Stimulated activated naive CD8-positive, alpha-beta T cell treated with anti-CD3 and anti-CD28 coated beads, Interleukin-15, Interleukin-2, amounts not matched to agents 100 ng/mL and 50 ng/mL, for 24 hours (primary cell): ENCODE measurements around the gene USP48.
A peak's percentile ranks its signal among the peaks of the same experiment; 100 is the strongest.

Experiments
- H3K27ac Mint-ChIP-seq: one replicate; pipeline ENCODE4 v1.8.0; 2021; ENCODE audit warnings: mild to moderate bottlenecking, mixed read lengths
- H3K27me3 Mint-ChIP-seq: one replicate; pipeline ENCODE4 v1.8.0; 2021; ENCODE audit warnings: mixed read lengths
- H3K36me3 Mint-ChIP-seq: one replicate; pipeline ENCODE4 v1.8.0; 2021; ENCODE audit warnings: low read depth, mixed read lengths
- H3K4me1 Mint-ChIP-seq: one replicate; pipeline ENCODE4 v1.8.0; 2021; ENCODE audit warnings: low read depth, mixed read lengths
- H3K4me3 Mint-ChIP-seq: one replicate; pipeline ENCODE4 v1.8.0; 2021; ENCODE audit warnings: mild to moderate bottlenecking, mixed read lengths
- H3K9me3 Mint-ChIP-seq: one replicate; pipeline ENCODE4 v1.8.0; 2021; ENCODE audit warnings: mixed read lengths

USP48 gene

GRCh38 chr1:21754583-21754982, 28.4 kb downstream of the USP48 start:
- peaks cover 17% of the 10 kb centered on the region for H3K4me1 Mint-ChIP-seq
- no peaks in the 10 kb centered on the region for H3K9me3 Mint-ChIP-seq
- no peak overlapping the region for H3K27ac Mint-ChIP-seq
- H3K36me3 Mint-ChIP-seq = peaks cover 51% of the 10 kb centered on the region
- H3K4me3 Mint-ChIP-seq = no peak overlapping the region
- H3K27me3 Mint-ChIP-seq = no peaks in the 10 kb centered on the region

DNA sequence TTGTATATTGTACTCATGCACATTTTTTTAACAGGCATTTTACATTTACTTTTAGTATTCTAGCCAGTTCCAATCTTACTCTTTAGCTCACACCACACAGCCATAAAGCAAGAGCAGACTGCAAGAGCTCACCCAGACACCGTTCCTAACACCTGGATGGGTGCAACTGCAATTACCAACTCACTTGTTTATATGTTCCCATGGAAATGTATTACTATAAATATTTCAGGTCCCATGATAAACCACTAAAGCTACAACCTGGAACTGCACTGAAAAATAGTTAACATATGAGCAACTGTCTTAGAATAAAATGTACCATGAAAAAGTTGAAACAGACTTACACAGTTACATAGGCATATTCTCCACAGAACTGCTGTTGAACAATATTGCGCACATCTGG, 30.8 kb downstream of the USP48 start:
- no peaks in the 10 kb centered on the region for H3K27me3 Mint-ChIP-seq
- peaks cover 55% of the 10 kb centered on the region for H3K36me3 Mint-ChIP-seq
- no peak overlapping the region for H3K4me3 Mint-ChIP-seq
- H3K4me1 Mint-ChIP-seq = no peaks in the 10 kb centered on the region
- no peaks in the 10 kb centered on the region for H3K9me3 Mint-ChIP-seq
- no peak overlapping the region for H3K27ac Mint-ChIP-seq

DNA sequence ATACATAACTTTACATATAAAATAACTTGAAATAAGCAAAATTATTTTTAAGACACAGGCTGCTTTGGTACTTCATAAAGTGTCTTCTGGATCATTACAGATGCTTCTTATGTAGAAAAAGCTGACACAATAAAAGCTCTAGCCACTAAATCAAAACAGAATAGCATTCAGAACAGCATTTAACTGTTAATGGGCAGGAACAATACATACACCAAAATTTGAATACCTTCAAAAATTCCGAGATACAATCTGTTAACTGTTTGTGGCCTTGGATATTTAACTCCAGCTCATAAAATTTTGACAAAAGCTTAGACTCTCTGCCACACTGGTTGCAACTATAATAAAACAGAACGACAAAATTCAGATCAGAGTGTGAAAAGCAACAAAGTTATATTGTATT, 31.7 kb downstream of the USP48 start:
- Mint-ChIP-seq H3K36me3 (peaks cover 50% of the 10 kb centered on the region), H3K4me1 (no peaks in the 10 kb centered on the region), H3K4me3 (no peak overlapping the region), H3K27me3 (no peaks in the 10 kb centered on the region), H3K27ac (no peak overlapping the region), H3K9me3 (no peaks in the 10 kb centered on the region)

- Mint-ChIP-seq H3K9me3 (no peaks in the 10 kb centered on the region), H3K27me3 (no peaks in the 10 kb centered on the region), H3K4me1 (no peaks in the 10 kb centered on the region), H3K36me3 (peaks cover 50% of the 10 kb centered on the region), H3K4me3 (no peak overlapping the region), H3K27ac (no peak overlapping the region)
These were observed 32.1 kb downstream of the USP48 start for GRCh38 chr1:21750841-21751240.

GRCh38 chr1:21749859-21750468, 33.0 kb downstream of the USP48 start:
- Mint-ChIP-seq H3K9me3 (no peaks in the 10 kb centered on the region), H3K27me3 (no peaks in the 10 kb centered on the region), H3K36me3 (peaks cover 49% of the 10 kb centered on the region), H3K27ac (peak overlapping the region; percentile 13), H3K4me1 (no peaks in the 10 kb centered on the region), H3K4me3 (no peak overlapping the region)

- H3K27me3 Mint-ChIP-seq = no peaks in the 10 kb centered on the region
- H3K27ac Mint-ChIP-seq = no peak overlapping the region
- peaks cover 3% of the 10 kb centered on the region for H3K4me1 Mint-ChIP-seq
- H3K9me3 Mint-ChIP-seq = no peaks in the 10 kb centered on the region
- H3K36me3 Mint-ChIP-seq = peaks cover 46% of the 10 kb centered on the region
- no peak overlapping the region for H3K4me3 Mint-ChIP-seq
These were observed 33.8 kb downstream of the USP48 start for GRCh38 chr1:21749109-21749508.

DNA sequence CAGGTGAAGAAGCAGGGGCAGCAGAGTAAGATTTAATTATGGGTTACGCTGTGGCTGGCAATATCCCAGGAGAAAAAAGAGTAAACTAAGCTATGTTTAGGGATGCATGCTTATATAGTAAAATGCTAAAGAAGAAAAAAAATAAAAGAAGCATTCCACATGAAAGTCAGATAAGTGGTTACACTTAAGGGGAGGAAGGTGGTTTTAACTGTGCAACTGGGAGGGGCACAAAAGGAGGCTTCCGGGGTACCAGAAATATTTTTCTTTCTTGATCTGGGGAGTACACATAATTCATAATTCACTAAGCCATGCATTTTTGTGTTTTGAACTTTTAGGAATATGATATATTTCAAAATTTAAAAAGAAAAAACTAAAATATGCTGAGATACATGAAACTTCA, 39.5 kb downstream of the USP48 start:
- Mint-ChIP-seq H3K4me3 (no peak overlapping the region), H3K9me3 (no peaks in the 10 kb centered on the region), H3K4me1 (peaks cover 34% of the 10 kb centered on the region), H3K36me3 (peaks cover 40% of the 10 kb centered on the region), H3K27ac (no peak overlapping the region), H3K27me3 (no peaks in the 10 kb centered on the region)

DNA sequence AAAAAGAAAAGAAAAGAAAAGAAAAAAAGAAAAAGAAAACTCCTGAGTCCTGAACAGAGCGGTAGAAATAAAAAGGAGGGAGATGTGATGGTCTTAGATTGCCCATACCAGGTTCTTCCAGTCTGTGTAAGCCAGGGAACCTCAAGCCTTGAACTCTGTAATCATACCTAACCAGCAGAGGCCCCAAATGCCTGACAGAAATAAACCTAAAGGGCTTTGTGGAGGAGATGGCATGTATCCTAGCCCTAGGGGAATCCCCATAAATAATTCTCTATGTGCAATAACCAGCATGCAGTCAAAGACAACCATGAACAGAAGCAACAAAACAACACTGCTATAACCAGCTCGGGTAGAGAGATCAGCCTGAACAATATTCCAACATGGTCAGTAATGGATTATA, 40.4 kb downstream of the USP48 start:
- peaks cover 36% of the 10 kb centered on the region for H3K36me3 Mint-ChIP-seq
- H3K4me1 Mint-ChIP-seq = peaks cover 34% of the 10 kb centered on the region
- H3K27ac Mint-ChIP-seq = no peak overlapping the region
- no peaks in the 10 kb centered on the region for H3K9me3 Mint-ChIP-seq
- H3K4me3 Mint-ChIP-seq = no peak overlapping the region
- no peaks in the 10 kb centered on the region for H3K27me3 Mint-ChIP-seq

GRCh38 chr1:21741206-21741605, 41.7 kb downstream of the USP48 start:
- H3K4me1 Mint-ChIP-seq = peaks cover 34% of the 10 kb centered on the region
- H3K27me3 Mint-ChIP-seq = no peaks in the 10 kb centered on the region
- H3K36me3 Mint-ChIP-seq = peaks cover 46% of the 10 kb centered on the region
- no peak overlapping the region for H3K4me3 Mint-ChIP-seq
- H3K27ac Mint-ChIP-seq = no peak overlapping the region
- no peaks in the 10 kb centered on the region for H3K9me3 Mint-ChIP-seq

DNA sequence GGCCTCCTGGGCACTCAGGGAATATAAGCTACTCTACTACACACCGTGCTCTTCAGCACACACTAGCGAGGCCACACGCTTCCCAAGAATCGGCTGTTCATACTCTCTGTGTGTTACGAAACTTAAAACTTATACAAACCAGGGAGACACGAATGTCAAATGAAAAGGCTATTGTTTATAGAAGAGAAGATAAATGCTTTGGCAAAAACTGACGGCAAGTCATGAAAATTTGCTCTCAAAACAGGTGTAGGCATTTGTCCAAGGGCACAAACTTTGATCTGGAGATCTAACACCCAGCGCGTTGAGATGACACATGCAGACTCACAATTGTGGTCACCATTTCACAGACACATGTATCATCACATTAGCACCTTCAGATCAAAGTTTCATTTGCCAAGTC, 46.1 kb downstream of the USP48 start:
- no peaks in the 10 kb centered on the region for H3K9me3 Mint-ChIP-seq
- H3K4me1 Mint-ChIP-seq = peaks cover 16% of the 10 kb centered on the region
- peaks cover 58% of the 10 kb centered on the region for H3K36me3 Mint-ChIP-seq
- H3K27me3 Mint-ChIP-seq = no peaks in the 10 kb centered on the region
- H3K27ac Mint-ChIP-seq = no peak overlapping the region
- H3K4me3 Mint-ChIP-seq = no peak overlapping the region

DNA sequence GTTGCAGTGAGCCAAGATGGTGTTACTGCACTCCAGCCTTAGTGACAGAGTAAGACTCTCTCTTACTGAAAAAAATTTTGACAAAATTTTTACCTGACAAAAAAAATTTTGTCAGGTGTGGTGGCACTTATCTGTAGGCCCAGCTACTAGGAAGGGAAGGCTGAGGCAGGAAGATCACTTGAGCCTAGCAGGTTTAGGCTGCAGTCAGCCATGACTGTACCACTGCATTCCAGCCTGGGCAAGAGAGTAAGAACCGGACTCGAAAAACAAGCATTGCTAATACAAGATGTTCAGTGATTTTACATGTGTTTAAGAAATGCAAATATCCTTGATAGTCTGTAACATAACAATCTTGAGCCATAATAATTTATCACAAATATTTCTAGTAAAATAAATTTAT, 46.9 kb downstream of the USP48 start:
- Mint-ChIP-seq H3K27me3 (no peaks in the 10 kb centered on the region), H3K4me1 (peaks cover 15% of the 10 kb centered on the region), H3K4me3 (no peak overlapping the region), H3K36me3 (peaks cover 61% of the 10 kb centered on the region), H3K27ac (no peak overlapping the region), H3K9me3 (no peaks in the 10 kb centered on the region)

GRCh38 chr1:21734526-21734925, 48.4 kb downstream of the USP48 start:
- H3K36me3 Mint-ChIP-seq = peaks cover 50% of the 10 kb centered on the region
- no peaks in the 10 kb centered on the region for H3K27me3 Mint-ChIP-seq
- H3K4me3 Mint-ChIP-seq = no peak overlapping the region
- peaks cover under 1% of the 10 kb centered on the region for H3K4me1 Mint-ChIP-seq
- H3K27ac Mint-ChIP-seq = no peak overlapping the region
- H3K9me3 Mint-ChIP-seq = no peaks in the 10 kb centered on the region

DNA sequence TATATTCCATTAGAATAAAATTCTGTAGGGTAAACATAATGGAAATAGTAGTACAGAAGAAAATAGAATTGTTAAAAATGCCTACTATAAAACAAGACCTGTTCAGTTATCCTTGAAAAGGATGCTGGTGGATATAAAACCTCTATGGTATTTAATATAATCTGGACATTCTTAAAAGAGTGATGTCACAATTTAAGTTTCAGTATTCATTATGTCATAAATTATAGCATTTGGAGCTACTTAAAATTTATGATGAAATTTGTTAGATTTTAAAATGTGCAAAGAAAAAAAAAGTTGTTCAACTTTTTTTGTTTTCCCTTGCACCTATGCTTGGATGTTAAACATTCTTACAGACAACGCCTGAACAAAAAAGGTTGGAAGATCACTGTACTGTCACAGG, 50.3 kb downstream of the USP48 start:
- no peaks in the 10 kb centered on the region for H3K9me3 Mint-ChIP-seq
- H3K4me3 Mint-ChIP-seq = no peak overlapping the region

GRCh38 chr1:21725748-21726392, 57.1 kb downstream of the USP48 start:
- Mint-ChIP-seq H3K27me3 (no peaks in the 10 kb centered on the region), H3K36me3 (peaks cover 60% of the 10 kb centered on the region), H3K27ac (no peak overlapping the region), H3K4me3 (no peak overlapping the region), H3K9me3 (no peaks in the 10 kb centered on the region), H3K4me1 (no peaks in the 10 kb centered on the region)

More for the DNA sequence above, 50.3 kb downstream of the USP48 start:
- peaks cover 57% of the 10 kb centered on the region for H3K36me3 Mint-ChIP-seq
- H3K4me1 Mint-ChIP-seq = no peaks in the 10 kb centered on the region
- H3K27me3 Mint-ChIP-seq = no peaks in the 10 kb centered on the region
- no peak overlapping the region for H3K27ac Mint-ChIP-seq

GRCh38 chr1:21724570-21724969, 58.4 kb downstream of the USP48 start:
- Mint-ChIP-seq H3K36me3 (peaks cover 63% of the 10 kb centered on the region), H3K4me3 (no peak overlapping the region), H3K27me3 (no peaks in the 10 kb centered on the region), H3K4me1 (no peaks in the 10 kb centered on the region), H3K27ac (no peak overlapping the region), H3K9me3 (no peaks in the 10 kb centered on the region)

GRCh38 chr1:21724098-21724497, 58.9 kb downstream of the USP48 start:
- Mint-ChIP-seq H3K36me3 (peaks cover 62% of the 10 kb centered on the region), H3K27me3 (no peaks in the 10 kb centered on the region), H3K9me3 (no peaks in the 10 kb centered on the region), H3K4me3 (no peak overlapping the region), H3K27ac (no peak overlapping the region), H3K4me1 (no peaks in the 10 kb centered on the region)
